AG09309 (cell line): ENCODE data around the gene OCA2.

Source experiments
- DNase-seq: peaks from one replicate; pipeline ENCODE4 v3.0.0-alpha.2; 2010; ENCODE audit warnings: low read depth
- H3K4me3 ChIP-seq: 2 replicates; pipeline ENCODE4 v1.5.1; 2011; ENCODE audit warnings: mild to moderate bottlenecking, low read depth, low read length, moderate library complexity; ENCODE audit not compliant: control insufficient read depth
- CTCF ChIP-seq: IDR thresholded peaks from 2 replicates; pipeline ENCODE4 v1.5.1; 2011; ENCODE audit warnings: mild to moderate bottlenecking, low read depth, low read length, inconsistent platforms; ENCODE audit not compliant: insufficient read depth, control insufficient read depth; ENCODE audit errors: missing control alignments

Gene OCA2

GRCh38 chr15:27744641-27745040 is 354.5 kb downstream of the OCA2 start:
- no peak for TF ChIP-seq CTCF
- no peak for DNase-seq
- H3K4me3 ChIP-seq = no peak overlapping the region

- H3K4me3 ChIP-seq = no peak overlapping the region
- no peak for TF ChIP-seq CTCF
- no peak for DNase-seq
These were observed 355.5 kb downstream of the OCA2 start for GRCh38 chr15:27743638-27744037.

GRCh38 chr15:27742751-27743477 is 356.2 kb downstream of the OCA2 start:
- no peak for TF ChIP-seq CTCF
- no peak for DNase-seq
- H3K4me3 ChIP-seq = no peak overlapping the region

GRCh38 chr15:27741226-27741860 is 357.8 kb downstream of the OCA2 start:
- TF ChIP-seq CTCF = no peak
- no peak overlapping the region for H3K4me3 ChIP-seq
- DNase-seq = no peak

- DNase-seq = no peak
- no peak for TF ChIP-seq CTCF
- no peak overlapping the region for H3K4me3 ChIP-seq
These were observed 364.2 kb downstream of the OCA2 start for GRCh38 chr15:27734785-27735495.

- no peak for TF ChIP-seq CTCF
- DNase-seq = no peak
- no peak overlapping the region for H3K4me3 ChIP-seq
These were observed 367.3 kb downstream of the OCA2 start for GRCh38 chr15:27731776-27732175.
